DMS114 treated with DMSO at 0.1 percent for 48 hours (cell line): ENCODE results near the gene TIMM50.
"Not testable (repeated sequence)": the region's sequence is repeated elsewhere in the genome, so short reads cannot be mapped to it uniquely, and the experiment has no call there.

Experiments
- DNase-seq: peaks from one replicate; lab custom pipeline; 2025; ENCODE audit not compliant: unreplicated experiment; lab: John Stamatoyannopoulos, UW

Gene TIMM50

GRCh38 chr19:39480337-39481228 is at the start of gene TIMM50:
TIMM50 (plus strand) TSS chr19:39480838; CDS start chr19:39480854, 16 bp downstream.
- DNase-seq = peak; percentile 95

- no peak for DNase-seq
Observed at GRCh38 chr19:39432677-39433025, 48.0 kb upstream of the TIMM50 start.

DNA sequence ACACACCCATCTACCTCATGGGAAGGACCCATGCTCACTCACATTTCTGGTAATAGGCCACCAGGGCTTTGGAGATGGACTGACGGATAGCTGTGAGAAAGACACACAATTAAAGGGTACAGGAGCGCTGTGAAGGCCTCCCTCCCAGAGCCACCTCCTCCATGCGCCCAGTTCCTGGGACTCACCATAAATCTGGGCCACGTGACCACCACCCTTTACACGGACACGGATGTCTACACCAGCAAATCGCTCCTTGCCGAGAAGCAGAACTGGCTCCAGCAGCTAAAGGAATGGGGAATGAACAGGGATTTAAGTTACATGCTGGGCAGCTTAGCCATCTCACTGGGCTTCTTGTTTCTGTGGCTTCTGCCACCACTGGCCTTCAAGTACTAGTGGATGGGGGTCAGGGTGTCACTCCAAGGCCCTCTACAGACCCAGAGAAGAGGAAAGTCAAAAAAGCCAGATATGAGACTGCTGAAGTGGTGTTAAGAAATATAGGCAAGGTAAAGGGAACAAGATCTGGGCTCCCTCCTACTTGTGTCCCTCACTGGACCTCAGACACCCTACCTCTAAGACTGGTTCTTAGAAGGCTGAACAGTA is 47.1 kb upstream of the TIMM50 start:
- DNase-seq = no peak

GRCh38 chr19:39434123-39435076 is 46.2 kb upstream of the TIMM50 start:
- DNase-seq = no peak

DNA sequence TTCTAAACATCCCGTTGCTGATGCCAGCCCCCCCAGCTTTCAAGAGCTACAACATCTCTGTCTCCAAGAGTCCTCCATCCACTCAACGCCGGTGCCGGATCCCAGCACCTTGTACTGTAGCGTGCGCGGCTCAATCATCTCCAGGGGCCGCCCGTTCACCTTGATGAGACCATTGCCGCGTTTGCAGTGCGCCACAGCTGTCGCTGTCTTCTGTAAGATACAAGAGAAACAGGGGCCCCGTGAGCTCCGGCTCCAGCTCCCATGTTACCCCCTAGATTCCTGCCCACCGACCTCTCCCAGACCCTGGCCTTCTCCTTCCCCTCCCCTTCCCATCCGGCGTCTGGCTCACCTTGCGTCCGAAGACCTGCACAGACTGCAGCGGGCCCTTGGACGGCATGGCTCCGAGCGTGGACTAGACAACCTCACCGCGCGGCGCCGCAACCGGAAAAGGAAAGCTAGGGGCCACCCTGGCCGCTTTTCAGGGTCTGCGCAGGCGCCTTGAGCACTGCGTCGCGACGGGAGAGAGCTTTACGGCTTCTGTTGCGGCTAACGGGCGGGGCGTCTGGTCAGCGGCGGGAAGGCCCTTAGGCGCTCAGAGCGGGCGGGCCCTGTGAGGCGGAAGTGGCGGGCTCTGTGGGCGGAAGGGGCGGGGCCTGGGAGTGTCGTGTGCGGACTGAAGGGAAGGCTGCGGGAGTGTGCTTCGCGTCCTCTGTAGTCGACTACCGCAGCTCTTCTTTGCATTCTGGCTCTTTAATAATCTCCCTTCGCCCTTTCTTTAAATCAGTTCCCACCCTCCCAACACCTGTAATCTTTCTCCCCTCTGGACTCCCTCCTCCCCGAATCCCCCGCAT is 44.9 kb upstream of the TIMM50 start, which contains the start of gene RPS16:
Gene RPS16 (minus strand): TSS at position 451 of the 851 bp plus-strand sequence. CDS start 54 bp downstream, at position 397.
- DNase-seq = peak; percentile 98

DNA sequence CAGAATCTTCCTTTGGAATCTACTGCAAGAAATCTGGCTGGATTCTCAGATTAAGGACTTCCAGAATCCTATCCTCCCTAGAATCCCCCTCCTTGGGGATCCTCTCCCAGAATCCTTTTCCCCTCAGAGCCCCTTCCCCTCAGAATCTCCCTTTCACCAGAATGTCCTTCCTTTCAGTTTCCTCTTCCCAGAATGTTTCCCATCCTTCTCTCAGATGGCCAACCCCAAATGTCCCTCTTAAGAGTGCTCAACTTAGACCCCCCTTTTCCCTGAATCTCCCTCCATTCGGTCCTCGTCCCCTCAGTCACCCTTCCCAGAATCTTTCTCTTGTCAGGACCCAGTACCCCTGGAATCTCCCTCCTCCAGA is 44.3 kb upstream of the TIMM50 start:
- no peak for DNase-seq

GRCh38 chr19:39438270-39438934 is 42.2 kb upstream of the TIMM50 start:
- no peak for DNase-seq

- DNase-seq = no peak
Observed at GRCh38 chr19:39444598-39445195, 35.9 kb upstream of the TIMM50 start.

DNA sequence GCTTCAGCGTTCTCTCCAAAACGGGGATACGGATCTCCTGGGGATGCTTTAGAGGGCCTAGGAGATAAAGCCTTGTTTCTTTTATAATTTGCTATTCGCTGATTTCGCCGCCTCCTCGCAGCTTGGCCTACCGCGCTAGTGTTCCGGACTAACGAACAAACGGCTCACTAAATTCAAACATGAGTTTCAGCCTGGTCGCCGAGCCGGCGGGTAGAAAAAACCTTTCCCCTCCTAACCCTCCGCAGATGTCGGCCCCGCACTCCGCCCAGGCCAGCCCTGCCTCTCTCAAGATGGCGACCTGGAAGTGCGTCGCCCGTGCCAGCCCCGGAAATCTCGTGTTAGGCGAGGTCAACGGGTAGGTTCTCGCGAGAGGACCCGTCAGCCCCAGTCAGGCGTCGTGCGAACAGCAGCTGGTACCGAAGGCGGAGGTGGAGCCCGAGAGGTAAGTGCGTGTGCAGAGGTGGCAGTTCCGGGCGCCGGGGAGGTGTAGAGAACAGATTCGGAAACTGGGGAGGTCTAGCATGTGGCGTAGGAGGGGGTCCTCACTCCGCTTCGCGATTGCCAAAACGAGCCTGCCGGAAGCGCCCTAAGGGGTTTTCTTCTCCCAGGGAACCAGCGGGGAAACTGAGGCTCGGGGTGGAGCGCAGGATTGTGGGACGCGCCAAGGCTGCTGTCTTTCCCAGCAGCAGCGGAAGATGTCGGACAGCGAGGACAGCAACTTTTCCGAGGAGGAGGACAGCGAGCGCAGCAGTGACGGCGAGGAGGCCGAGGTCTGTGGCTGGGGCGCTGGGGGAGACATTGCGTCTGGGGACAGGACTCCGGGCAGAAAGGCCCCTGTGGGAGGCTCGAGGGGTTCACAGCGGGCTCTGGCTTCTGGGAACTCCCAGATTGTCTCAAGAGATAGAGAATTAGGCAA is 35.2 kb upstream of the TIMM50 start, which contains the start of gene SUPT5H:
Gene SUPT5H (plus strand): TSS at position 387 of the 916 bp plus-strand sequence. CDS start 309 bp downstream, at position 696.
- peak; percentile 89 for DNase-seq

- DNase-seq = no peak
Observed at GRCh38 chr19:39446365-39447084, 34.1 kb upstream of the TIMM50 start.

- DNase-seq = no peak
Observed at GRCh38 chr19:39448271-39448670, 32.4 kb upstream of the TIMM50 start.

- no peak for DNase-seq
Observed at GRCh38 chr19:39449116-39449797, 31.4 kb upstream of the TIMM50 start.

- not testable (repeated sequence) for DNase-seq
Observed at GRCh38 chr19:39451257-39451656, 29.4 kb upstream of the TIMM50 start.

GRCh38 chr19:39463403-39463802 is 17.2 kb upstream of the TIMM50 start:
- no peak for DNase-seq

DNA sequence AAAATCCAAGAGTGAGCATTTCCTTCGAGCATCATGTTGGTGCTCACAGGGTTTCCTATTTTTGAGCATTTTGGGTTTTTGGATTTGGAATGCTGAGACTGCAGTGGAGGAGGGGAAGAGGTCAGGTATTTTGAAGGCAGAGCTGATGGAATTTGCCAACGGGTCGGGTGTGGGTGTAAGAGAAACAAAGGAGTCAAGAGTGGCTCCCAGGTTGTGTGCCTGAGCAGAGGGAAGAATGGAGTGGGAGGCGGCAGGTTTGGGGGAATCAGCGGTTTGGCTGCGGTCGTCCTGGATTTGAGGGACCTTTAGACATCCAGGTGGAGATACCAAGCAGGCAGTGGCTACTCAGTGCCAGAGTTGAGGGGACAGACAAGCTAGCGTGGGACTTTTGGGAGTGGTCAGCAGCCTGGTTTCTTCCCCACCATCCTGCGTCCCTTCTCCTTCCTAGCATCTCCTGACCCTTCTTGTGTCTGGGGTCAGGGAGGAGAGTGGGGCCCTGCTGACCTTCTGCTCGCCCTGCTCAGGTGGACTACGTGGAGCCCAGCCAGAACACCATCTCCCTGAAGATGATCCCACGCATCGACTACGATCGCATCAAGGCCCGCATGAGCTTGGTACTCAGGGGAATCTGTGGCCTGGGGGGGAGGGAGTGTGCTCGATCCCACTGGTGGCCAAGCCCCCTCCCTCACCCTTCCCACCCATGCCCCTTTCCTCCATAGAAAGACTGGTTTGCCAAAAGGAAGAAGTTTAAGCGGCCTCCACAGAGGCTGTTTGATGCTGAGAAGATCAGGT is 14.5 kb upstream of the TIMM50 start:
- no peak for DNase-seq

GRCh38 chr19:39467941-39468340 is 12.7 kb upstream of the TIMM50 start:
- no peak for DNase-seq
